VCaP (cell line): ENCODE results near the gene FOXD3.

ENCODE experiments used
- H3K27ac ChIP-seq: fragments of 450-650 bp; 2 replicates; pipeline ENCODE4 v1.5.1; 2017
- CTCF ChIP-seq: fragments of 450-650 bp; conservative IDR thresholded peaks from 2 replicates; pipeline ENCODE4 v1.5.1; 2017; ENCODE audit warnings: mild to moderate bottlenecking, moderate library complexity

The FOXD3 gene

GRCh38 chr1:63327417-63328054 is 5.2 kb downstream of the FOXD3 start:
- TF ChIP-seq CTCF = peak; percentile 90
- H3K27ac ChIP-seq = no peak overlapping the region

- no peak for TF ChIP-seq CTCF
- no peak overlapping the region for H3K27ac ChIP-seq
Measured at GRCh38 chr1:63328122-63328521, 5.8 kb downstream of the FOXD3 start.

GRCh38 chr1:63328781-63329180 is 6.4 kb downstream of the FOXD3 start:
- TF ChIP-seq CTCF = no peak
- no peak overlapping the region for H3K27ac ChIP-seq

- TF ChIP-seq CTCF = no peak
- no peak overlapping the region for H3K27ac ChIP-seq
Measured at GRCh38 chr1:63329621-63330330, 7.4 kb downstream of the FOXD3 start.

- no peak overlapping the region for H3K27ac ChIP-seq
- TF ChIP-seq CTCF = no peak
Measured at GRCh38 chr1:63330331-63330916, 8.1 kb downstream of the FOXD3 start.

- TF ChIP-seq CTCF = no peak
- no peak overlapping the region for H3K27ac ChIP-seq
Measured at GRCh38 chr1:63342402-63342801, 20.0 kb downstream of the FOXD3 start.

- H3K27ac ChIP-seq = no peak overlapping the region
- TF ChIP-seq CTCF = no peak
Measured at GRCh38 chr1:63343922-63344321, 21.6 kb downstream of the FOXD3 start.
